ENCODE data around the gene JMJD4.

The JMJD4 gene

GRCh38 chr1:227732586-227733308 is 2.4 kb downstream of the JMJD4 start:
- H3K27ac ChIP-seq (ENCODE audit: low read depth, low read length): no peak overlapping the region
- no peaks in the 10 kb centered on the region for H3K27me3 ChIP-seq (ENCODE audit: control insufficient read depth in 1 of 2, insufficient read depth in 2 of 2, low read length in 2 of 2)
- peaks cover 27 to 47% of the 10 kb centered on the region in 2 donors for H3K4me1 ChIP-seq (ENCODE audit: control insufficient read depth in 1 of 2, insufficient read depth in 2 of 2, low read length in 2 of 2)
- H3K36me3 ChIP-seq (ENCODE audit: control insufficient read depth in 1 of 2, insufficient read depth in 2 of 2, low read length in 2 of 2): peaks cover 10 to 22% of the 10 kb centered on the region in 2 donors
- no peaks in the 10 kb centered on the region for H3K9me3 ChIP-seq (ENCODE audit: control insufficient read depth in 1 of 2, low read length in 2 of 2)
- H3K9ac ChIP-seq (ENCODE audit: low read depth in 1 of 2, low read length in 2 of 2): no peak overlapping the region
- H3K4me3 ChIP-seq (ENCODE audit: low read depth in 1 of 2, low read length in 2 of 2): no peak overlapping the region

GRCh38 chr1:227731696-227732585 is 3.2 kb downstream of the JMJD4 start:
- no peaks in the 10 kb centered on the region for H3K27me3 ChIP-seq (ENCODE audit: control insufficient read depth in 1 of 2, insufficient read depth in 2 of 2, low read length in 2 of 2)
- H3K4me3 ChIP-seq (ENCODE audit: low read depth in 1 of 2, low read length in 2 of 2): no peak overlapping the region
- H3K9me3 ChIP-seq (ENCODE audit: control insufficient read depth in 1 of 2, low read length in 2 of 2): no peaks in the 10 kb centered on the region
- no peak overlapping the region for H3K9ac ChIP-seq (ENCODE audit: low read depth in 1 of 2, low read length in 2 of 2)
- H3K27ac ChIP-seq (ENCODE audit: low read depth, low read length): no peak overlapping the region
- peaks cover 10 to 22% of the 10 kb centered on the region in 2 donors for H3K36me3 ChIP-seq (ENCODE audit: control insufficient read depth in 1 of 2, insufficient read depth in 2 of 2, low read length in 2 of 2)
- H3K4me1 ChIP-seq (ENCODE audit: control insufficient read depth in 1 of 2, insufficient read depth in 2 of 2, low read length in 2 of 2): peaks cover 26 to 52% of the 10 kb centered on the region in 2 donors

- Histone ChIP-seq H3K9ac (ENCODE audit: low read depth in 1 of 2, low read length in 2 of 2) (no peak overlapping the region), H3K4me1 (ENCODE audit: control insufficient read depth in 1 of 2, insufficient read depth in 2 of 2, low read length in 2 of 2) (peaks cover 22 to 52% of the 10 kb centered on the region in 2 donors)
These were observed 3.8 kb downstream of the JMJD4 start for GRCh38 chr1:227731241-227731677.

GRCh38 chr1:227730630-227731151 is 4.4 kb downstream of the JMJD4 start:
- Histone ChIP-seq H3K9me3 (ENCODE audit: control insufficient read depth in 1 of 2, low read length in 2 of 2) (no peaks in the 10 kb centered on the region), H3K27ac (ENCODE audit: low read depth, low read length) (no peak overlapping the region), H3K36me3 (ENCODE audit: control insufficient read depth in 1 of 2, insufficient read depth in 2 of 2, low read length in 2 of 2) (peaks cover 10 to 22% of the 10 kb centered on the region in 2 donors), H3K9ac (ENCODE audit: low read depth in 1 of 2, low read length in 2 of 2) (no peak overlapping the region), H3K4me3 (ENCODE audit: low read depth in 1 of 2, low read length in 2 of 2) (no peak overlapping the region), H3K4me1 (ENCODE audit: control insufficient read depth in 1 of 2, insufficient read depth in 2 of 2, low read length in 2 of 2) (peaks cover 16 to 46% of the 10 kb centered on the region in 2 donors), H3K27me3 (ENCODE audit: control insufficient read depth in 1 of 2, insufficient read depth in 2 of 2, low read length in 2 of 2) (peaks cover 0 to 4% of the 10 kb centered on the region in 2 donors)

More at GRCh38 chr1:227731241-227731677, 3.8 kb downstream of the JMJD4 start:
- H3K9me3 ChIP-seq (ENCODE audit: control insufficient read depth in 1 of 2, low read length in 2 of 2): no peaks in the 10 kb centered on the region
- H3K27me3 ChIP-seq (ENCODE audit: control insufficient read depth in 1 of 2, insufficient read depth in 2 of 2, low read length in 2 of 2): peaks cover 0 to 4% of the 10 kb centered on the region in 2 donors
- no peak overlapping the region for H3K27ac ChIP-seq (ENCODE audit: low read depth, low read length)
- peaks cover 10 to 22% of the 10 kb centered on the region in 2 donors for H3K36me3 ChIP-seq (ENCODE audit: control insufficient read depth in 1 of 2, insufficient read depth in 2 of 2, low read length in 2 of 2)
- no peak overlapping the region for H3K4me3 ChIP-seq (ENCODE audit: low read depth in 1 of 2, low read length in 2 of 2)

- peaks cover 16 to 45% of the 10 kb centered on the region in 2 donors for H3K4me1 ChIP-seq (ENCODE audit: control insufficient read depth in 1 of 2, insufficient read depth in 2 of 2, low read length in 2 of 2)
- H3K27me3 ChIP-seq (ENCODE audit: control insufficient read depth in 1 of 2, insufficient read depth in 2 of 2, low read length in 2 of 2): peaks cover 0 to 4% of the 10 kb centered on the region in 2 donors
- no peak overlapping the region for H3K27ac ChIP-seq (ENCODE audit: low read depth, low read length)
- H3K9me3 ChIP-seq (ENCODE audit: control insufficient read depth in 1 of 2, low read length in 2 of 2): no peaks in the 10 kb centered on the region
- H3K9ac ChIP-seq (ENCODE audit: low read depth in 1 of 2, low read length in 2 of 2): no peak overlapping the region
- H3K4me3 ChIP-seq (ENCODE audit: low read depth in 1 of 2, low read length in 2 of 2): no peak overlapping the region
- H3K36me3 ChIP-seq (ENCODE audit: control insufficient read depth in 1 of 2, insufficient read depth in 2 of 2, low read length in 2 of 2): peaks cover 10 to 22% of the 10 kb centered on the region in 2 donors
These were observed 5.0 kb downstream of the JMJD4 start for GRCh38 chr1:227729881-227730629.

- Histone ChIP-seq H3K27ac (ENCODE audit: low read depth, low read length) (no peak overlapping the region), H3K36me3 (ENCODE audit: control insufficient read depth in 1 of 2, insufficient read depth in 2 of 2, low read length in 2 of 2) (peaks cover 10 to 22% of the 10 kb centered on the region in 2 donors), H3K27me3 (ENCODE audit: control insufficient read depth in 1 of 2, insufficient read depth in 2 of 2, low read length in 2 of 2) (peaks cover 0 to 4% of the 10 kb centered on the region in 2 donors), H3K4me3 (ENCODE audit: low read depth in 1 of 2, low read length in 2 of 2) (peak overlapping the region; percentile 77 to 80), H3K9me3 (ENCODE audit: control insufficient read depth in 1 of 2, low read length in 2 of 2) (no peaks in the 10 kb centered on the region), H3K4me1 (ENCODE audit: control insufficient read depth in 1 of 2, insufficient read depth in 2 of 2, low read length in 2 of 2) (peaks cover 16 to 41% of the 10 kb centered on the region in 2 donors), H3K9ac (ENCODE audit: low read depth in 1 of 2, low read length in 2 of 2) (peak overlapping the region in 1 of 2 donors; percentile 61)
These were observed 5.8 kb downstream of the JMJD4 start for GRCh38 chr1:227729144-227729880.

- peaks cover 0 to 4% of the 10 kb centered on the region in 2 donors for H3K27me3 ChIP-seq (ENCODE audit: control insufficient read depth in 1 of 2, insufficient read depth in 2 of 2, low read length in 2 of 2)
- peak overlapping the region; percentile 61 to 68 for H3K9ac ChIP-seq (ENCODE audit: low read depth in 1 of 2, low read length in 2 of 2)
- H3K36me3 ChIP-seq (ENCODE audit: control insufficient read depth in 1 of 2, insufficient read depth in 2 of 2, low read length in 2 of 2): peaks cover 10 to 22% of the 10 kb centered on the region in 2 donors
- H3K4me3 ChIP-seq (ENCODE audit: low read depth in 1 of 2, low read length in 2 of 2): peak overlapping the region; percentile 77 to 80
- no peaks in the 10 kb centered on the region for H3K9me3 ChIP-seq (ENCODE audit: control insufficient read depth in 1 of 2, low read length in 2 of 2)
- H3K27ac ChIP-seq (ENCODE audit: low read depth, low read length): no peak overlapping the region
- H3K4me1 ChIP-seq (ENCODE audit: control insufficient read depth in 1 of 2, insufficient read depth in 2 of 2, low read length in 2 of 2): peaks cover 13 to 36% of the 10 kb centered on the region in 2 donors
These were observed 6.3 kb downstream of the JMJD4 start for GRCh38 chr1:227728892-227729143.

GRCh38 chr1:227728059-227728891 is 6.8 kb downstream of the JMJD4 start:
- H3K4me3 ChIP-seq (ENCODE audit: low read depth in 1 of 2, low read length in 2 of 2): peak overlapping the region; percentile 77 to 80
- H3K36me3 ChIP-seq (ENCODE audit: control insufficient read depth in 1 of 2, insufficient read depth in 2 of 2, low read length in 2 of 2): peaks cover 10 to 21% of the 10 kb centered on the region in 2 donors
- peaks cover 0 to 4% of the 10 kb centered on the region in 2 donors for H3K27me3 ChIP-seq (ENCODE audit: control insufficient read depth in 1 of 2, insufficient read depth in 2 of 2, low read length in 2 of 2)
- H3K9ac ChIP-seq (ENCODE audit: low read depth in 1 of 2, low read length in 2 of 2): peak overlapping the region; percentile 61 to 68
- H3K9me3 ChIP-seq (ENCODE audit: control insufficient read depth in 1 of 2, low read length in 2 of 2): no peaks in the 10 kb centered on the region
- no peak overlapping the region for H3K27ac ChIP-seq (ENCODE audit: low read depth, low read length)
- H3K4me1 ChIP-seq (ENCODE audit: control insufficient read depth in 1 of 2, insufficient read depth in 2 of 2, low read length in 2 of 2): peaks cover 10 to 34% of the 10 kb centered on the region in 2 donors
